Activated CD4-positive, alpha-beta T cell treated with anti-CD3 and anti-CD28 coated beads, Interleukin-2, amount 10 ng/mL, durations not matched to agents 7 days and 5 days (primary cell): Measurements from ENCODE around the gene NARS2. TPM values are rescaled to one million over a fixed set of nuclear protein-coding genes. Genes with fewer than 3 reads are reported as not detected.
A peak's percentile ranks its signal among the peaks of the same experiment; 100 is the strongest.
"Not testable (repeated sequence)": the region's sequence is repeated elsewhere in the genome, so short reads cannot be mapped to it uniquely, and the experiment has no call there.

Experiments
- CTCF ChIA-PET: fragments of 350-600 bp; sonication (Branson Sonifier 250); formaldehyde crosslinking; loops from one replicate; lab custom pipeline; 2021; ENCODE audit warnings: antibody characterized with exemption; lab: Charles Lee
- POLR2A ChIA-PET: fragments of 350-600 bp; sonication (Branson Sonifier 250); formaldehyde crosslinking; loops from one replicate; lab custom pipeline; 2021; ENCODE audit warnings: antibody characterized with exemption; lab: Charles Lee
- DNase-seq: peaks from one replicate; pipeline ENCODE4 v3.0.0-alpha.2; 2020
- H3K27ac Mint-ChIP-seq: one replicate; pipeline ENCODE4 v1.8.0; 2021; ENCODE audit warnings: mild to moderate bottlenecking, moderate library complexity, mixed read lengths
- H3K27me3 Mint-ChIP-seq: one replicate; pipeline ENCODE4 v1.8.0; 2021; ENCODE audit warnings: mixed read lengths
- H3K36me3 Mint-ChIP-seq: one replicate; pipeline ENCODE4 v1.8.0; 2021; ENCODE audit warnings: low read depth, mixed read lengths
- H3K4me1 Mint-ChIP-seq: one replicate; pipeline ENCODE4 v1.8.0; 2021; ENCODE audit warnings: mixed read lengths
- H3K4me3 Mint-ChIP-seq: one replicate; pipeline ENCODE4 v1.8.0; 2021; ENCODE audit warnings: mild to moderate bottlenecking, moderate library complexity, mixed read lengths
- H3K9me3 Mint-ChIP-seq: one replicate; pipeline ENCODE4 v1.8.0; 2021; ENCODE audit warnings: mixed read lengths
- total RNA-seq, 2 experiments: library from RNA; stranded (reverse); gene quantifications; one replicate each; pipeline ENCODE4 v1.2.3, GENCODE V29; 2021

The NARS2 gene
- total RNA-seq, 2 experiments from 2014 or later: 13.2 to 14.3 TPM

GRCh38 chr11:78597579-78597978, 22.9 kb upstream of the NARS2 start:
- H3K27ac Mint-ChIP-seq, H3K36me3 Mint-ChIP-seq, H3K4me1 Mint-ChIP-seq, POLR2A ChIA-PET, H3K4me3 Mint-ChIP-seq, DNase-seq, H3K9me3 Mint-ChIP-seq: not testable (repeated sequence)
- CTCF ChIA-PET: interaction anchor here (1.3 kb wide), 1 partner anchor 11 kb away, joined by 5 read pairs; no protein-coding TSS in a partner anchor
- peaks cover 60% of the 10 kb centered on the region for H3K27me3 Mint-ChIP-seq

- H3K4me1 Mint-ChIP-seq: no peaks in the 10 kb centered on the region
Observed at GRCh38 chr11:78595436-78596130, 20.9 kb upstream of the NARS2 start.

GRCh38 chr11:78594814-78595213, 20.1 kb upstream of the NARS2 start:
- no peak for DNase-seq
- no peaks in the 10 kb centered on the region for H3K36me3 Mint-ChIP-seq
- H3K4me3 Mint-ChIP-seq: no peak overlapping the region
- ChIA-PET POLR2A (no interaction called here), CTCF (no interaction called here)
- no peaks in the 10 kb centered on the region for H3K4me1 Mint-ChIP-seq
- H3K27ac Mint-ChIP-seq: no peak overlapping the region
- H3K27me3 Mint-ChIP-seq: peaks cover 41% of the 10 kb centered on the region
- no peaks in the 10 kb centered on the region for H3K9me3 Mint-ChIP-seq

More at GRCh38 chr11:78595436-78596130, 20.9 kb upstream of the NARS2 start:
- Mint-ChIP-seq H3K9me3 (no peaks in the 10 kb centered on the region), H3K27ac (no peak overlapping the region), H3K27me3 (peaks cover 44% of the 10 kb centered on the region), H3K4me3 (no peak overlapping the region), H3K36me3 (no peaks in the 10 kb centered on the region)
- no peak for DNase-seq
- ChIA-PET POLR2A (no interaction called here), CTCF (interaction anchor here (1.5 kb wide), 1 partner anchor 10 kb away, joined by 3 read pairs; no protein-coding TSS in a partner anchor)

- H3K4me1 Mint-ChIP-seq: no peaks in the 10 kb centered on the region
- CTCF ChIA-PET: no interaction called here
- no peak overlapping the region for H3K27ac Mint-ChIP-seq
- no peak overlapping the region for H3K4me3 Mint-ChIP-seq
- DNase-seq: no peak
- H3K36me3 Mint-ChIP-seq: peaks cover 6% of the 10 kb centered on the region
- H3K27me3 Mint-ChIP-seq: peaks cover 22% of the 10 kb centered on the region
- H3K9me3 Mint-ChIP-seq: peaks cover 11% of the 10 kb centered on the region
- POLR2A ChIA-PET: no interaction called here
Observed at GRCh38 chr11:78588517-78588916, 13.9 kb upstream of the NARS2 start.

GRCh38 chr11:78587446-78587845, 12.8 kb upstream of the NARS2 start:
- Mint-ChIP-seq H3K36me3 (peaks cover 6% of the 10 kb centered on the region), H3K27me3 (peaks cover 21% of the 10 kb centered on the region), H3K9me3 (peaks cover 16% of the 10 kb centered on the region), H3K27ac (no peak overlapping the region), H3K4me1 (no peaks in the 10 kb centered on the region), H3K4me3 (no peak overlapping the region)
- no peak for DNase-seq
- ChIA-PET CTCF (interaction anchor here (0.9 kb wide), 1 partner anchor 10 kb away, joined by 5 read pairs; no protein-coding TSS in a partner anchor), POLR2A (no interaction called here)

GRCh38 chr11:78586452-78587046, 11.9 kb upstream of the NARS2 start:
- ChIA-PET CTCF (interaction anchor here (0.9 to 1.4 kb wide), 2 partner anchors 10 to 359 kb away, joined by 3 to 5 read pairs; no protein-coding TSS in a partner anchor), POLR2A (no interaction called here)
- DNase-seq: no peak
- H3K27ac Mint-ChIP-seq: no peak overlapping the region
- H3K4me3 Mint-ChIP-seq: no peak overlapping the region
- peaks cover 16% of the 10 kb centered on the region for H3K9me3 Mint-ChIP-seq
- H3K27me3 Mint-ChIP-seq: peaks cover 21% of the 10 kb centered on the region
- peaks cover 6% of the 10 kb centered on the region for H3K36me3 Mint-ChIP-seq
- H3K4me1 Mint-ChIP-seq: no peaks in the 10 kb centered on the region

GRCh38 chr11:78583889-78584288, 9.2 kb upstream of the NARS2 start:
- no peak for DNase-seq
- no peak overlapping the region for H3K27ac Mint-ChIP-seq
- ChIA-PET CTCF (no interaction called here), POLR2A (no interaction called here)
- peaks cover 17% of the 10 kb centered on the region for H3K27me3 Mint-ChIP-seq
- no peak overlapping the region for H3K4me3 Mint-ChIP-seq
- peaks cover 6% of the 10 kb centered on the region for H3K36me3 Mint-ChIP-seq
- peaks cover 19% of the 10 kb centered on the region for H3K9me3 Mint-ChIP-seq
- H3K4me1 Mint-ChIP-seq: no peaks in the 10 kb centered on the region

- POLR2A ChIA-PET: no interaction called here
- peaks cover 1% of the 10 kb centered on the region for H3K36me3 Mint-ChIP-seq
- no peak overlapping the region for H3K27ac Mint-ChIP-seq
- peaks cover 26% of the 10 kb centered on the region for H3K4me1 Mint-ChIP-seq
- no peak overlapping the region for H3K4me3 Mint-ChIP-seq
- peaks cover 3% of the 10 kb centered on the region for H3K27me3 Mint-ChIP-seq
- CTCF ChIA-PET: no interaction called here
- H3K9me3 Mint-ChIP-seq: peaks cover 3% of the 10 kb centered on the region
- no peak for DNase-seq
Observed at GRCh38 chr11:78577495-78577894, 2.8 kb upstream of the NARS2 start.

- Mint-ChIP-seq H3K27me3 (peaks cover 3% of the 10 kb centered on the region), H3K9me3 (peaks cover 3% of the 10 kb centered on the region), H3K4me1 (peaks cover 35% of the 10 kb centered on the region), H3K4me3 (no peak overlapping the region), H3K36me3 (peaks cover 2% of the 10 kb centered on the region), H3K27ac (no peak overlapping the region)
- CTCF ChIA-PET: no interaction called here
- POLR2A ChIA-PET: no interaction called here
- DNase-seq: no peak
Observed at GRCh38 chr11:78576549-78577097, 2.0 kb upstream of the NARS2 start.

GRCh38 chr11:78575478-78575877, 814 bp upstream of the NARS2 start:
- CTCF ChIA-PET: interaction anchor here (1.0 to 2.7 kb wide), 2 partner anchors 11 to 71 kb away, joined by 3 to 23 read pairs; no protein-coding TSS in a partner anchor
- POLR2A ChIA-PET: no interaction called here
- no peaks in the 10 kb centered on the region for H3K9me3 Mint-ChIP-seq
- H3K4me3 Mint-ChIP-seq: peak overlapping the region; percentile 90
- no peaks in the 10 kb centered on the region for H3K27me3 Mint-ChIP-seq
- peak overlapping the region; percentile 46 for H3K27ac Mint-ChIP-seq
- H3K36me3 Mint-ChIP-seq: peaks cover 14% of the 10 kb centered on the region
- DNase-seq: no peak
- H3K4me1 Mint-ChIP-seq: peaks cover 42% of the 10 kb centered on the region

- H3K4me1 Mint-ChIP-seq: peaks cover 42% of the 10 kb centered on the region
- no peaks in the 10 kb centered on the region for H3K27me3 Mint-ChIP-seq
- CTCF ChIA-PET: interaction anchor here (0.9 to 2.7 kb wide), 4 partner anchors 9 to 466 kb away, joined by 3 to 23 read pairs (median 4); no protein-coding TSS in a partner anchor
- H3K9me3 Mint-ChIP-seq: no peaks in the 10 kb centered on the region
- H3K4me3 Mint-ChIP-seq: peak overlapping the region; percentile 90
- no peak for DNase-seq
- peak overlapping the region; percentile 92 for H3K27ac Mint-ChIP-seq
- H3K36me3 Mint-ChIP-seq: peaks cover 16% of the 10 kb centered on the region
- POLR2A ChIA-PET: no interaction called here
Observed at GRCh38 chr11:78573681-78574080, 983 bp downstream of the NARS2 start.

- POLR2A ChIA-PET: no interaction called here
Observed at GRCh38 chr11:78573271-78573670, 1.4 kb downstream of the NARS2 start.

GRCh38 chr11:78572394-78572793, 2.3 kb downstream of the NARS2 start:
- Mint-ChIP-seq H3K4me3 (no peak overlapping the region), H3K36me3 (peaks cover 21% of the 10 kb centered on the region), H3K27me3 (no peaks in the 10 kb centered on the region), H3K9me3 (no peaks in the 10 kb centered on the region), H3K27ac (no peak overlapping the region), H3K4me1 (peaks cover 42% of the 10 kb centered on the region)
- CTCF ChIA-PET: no interaction called here
- POLR2A ChIA-PET: no interaction called here
- DNase-seq: no peak

More at GRCh38 chr11:78573271-78573670, 1.4 kb downstream of the NARS2 start:
- peak overlapping the region; percentile 90 for H3K4me3 Mint-ChIP-seq
- CTCF ChIA-PET: interaction anchor here (0.9 to 1.1 kb wide), 2 partner anchors 9 to 152 kb away, joined by 3 to 4 read pairs; no protein-coding TSS in a partner anchor
- no peaks in the 10 kb centered on the region for H3K9me3 Mint-ChIP-seq
- H3K27ac Mint-ChIP-seq: peak overlapping the region; percentile 92
- no peaks in the 10 kb centered on the region for H3K27me3 Mint-ChIP-seq
- peaks cover 18% of the 10 kb centered on the region for H3K36me3 Mint-ChIP-seq
- peaks cover 42% of the 10 kb centered on the region for H3K4me1 Mint-ChIP-seq
- no peak for DNase-seq
